H1 (cell line): ENCODE data around the gene PLEKHG1. TPM values are rescaled to one million over a fixed set of nuclear protein-coding genes. Genes with fewer than 3 reads are reported as not detected.

Experiments used
- CTCF ChIA-PET: fragments of 300-600 bp; sonication (Branson Sonifier 250); formaldehyde crosslinking; loops from one replicate; lab custom pipeline; 2021; ENCODE audit not compliant: partially characterized antibody; lab: Charles Lee
- POLR2A ChIA-PET: fragments of 300-600 bp; sonication (Branson Sonifier 250); formaldehyde crosslinking; loops from one replicate; lab custom pipeline; 2021; ENCODE audit warnings: inconsistent platforms; ENCODE audit not compliant: partially characterized antibody; lab: Charles Lee
- DNase-seq, 2 experiments: peaks; one replicate each; pipeline versions ENCODE4 v3.0.0 to v3.0.0-alpha.2; 2010 to 2022; ENCODE audit warnings: low spot score in 2 of 2, low read depth in 1 of 2, mixed read lengths in 1 of 2
- FAIRE-seq: peaks from 2 replicates; lab custom pipeline; 2011; peaks lifted over from hg19 to GRCh38; lab: Jason Lieb, UNC
- H2AFZ ChIP-seq: 2 replicates; pipeline ENCODE4 v1.8.1; 2012; ENCODE audit warnings: low read length, inconsistent platforms
- H2AK5ac ChIP-seq: 2 replicates; pipeline ENCODE4 v1.6.1; 2013; ENCODE audit warnings: low read depth, low read length
- H2BK120ac ChIP-seq: replicated peaks from 2 replicates; pipeline ENCODE3; 2013; ENCODE audit warnings: low read depth, low read length, inconsistent platforms
- H2BK12ac ChIP-seq: 2 replicates; pipeline ENCODE4 v1.6.1; 2013; ENCODE audit warnings: low read depth, low read length
- H2BK15ac ChIP-seq: 2 replicates; pipeline ENCODE4 v1.6.1; 2013; ENCODE audit warnings: low read length
- H2BK20ac ChIP-seq: 2 replicates; pipeline ENCODE4 v1.6.1; 2013; ENCODE audit warnings: low read length
- H2BK5ac ChIP-seq: 2 replicates; pipeline ENCODE4 v1.6.1; 2013; ENCODE audit warnings: low read depth, low read length
- H3K14ac ChIP-seq: 2 replicates; pipeline ENCODE4 v1.6.1; 2013; ENCODE audit warnings: inconsistent platforms; ENCODE audit not compliant: insufficient read length
- H3K18ac ChIP-seq: 2 replicates; pipeline ENCODE4 v1.6.1; 2013; ENCODE audit warnings: low read length; ENCODE audit errors: extremely low read depth
- H3K23ac ChIP-seq: 2 replicates; pipeline ENCODE4 v1.6.1; 2013; ENCODE audit warnings: inconsistent platforms; ENCODE audit not compliant: insufficient read length
- H3K23me2 ChIP-seq: 2 replicates; pipeline ENCODE4 v1.6.1; 2013; ENCODE audit warnings: low read depth, low read length
- H3K27ac ChIP-seq: 2 replicates; pipeline ENCODE4 v1.6.1; 2011; ENCODE audit warnings: low read depth, low read length, inconsistent platforms
- H3K27me3 ChIP-seq, 4 experiments: replicated peaks in 1 of 4; 1 replicate in 1 of 4; 2 replicates in 3 of 4; pipeline versions ENCODE4 v1.6.1 to v1.8.1; 2011 to 2013; ENCODE audit warnings: low read length in 3 of 4, mild to moderate bottlenecking in 3 of 4, inconsistent platforms in 2 of 4, mixed read lengths in 2 of 4, moderate library complexity in 1 of 4; ENCODE audit not compliant: control insufficient read depth in 3 of 4, insufficient read depth in 3 of 4; ENCODE audit errors: extremely low read depth in 1 of 4
- H3K36me3 ChIP-seq, 4 experiments: 2 replicates each; pipeline versions ENCODE4 v1.6.1 to v1.8.1; 2011 to 2013; ENCODE audit warnings: mild to moderate bottlenecking in 4 of 4, low read length in 3 of 4, moderate library complexity in 2 of 4, control low read depth in 1 of 4, inconsistent platforms in 1 of 4; ENCODE audit not compliant: insufficient read depth in 4 of 4, control insufficient read depth in 2 of 4
- H3K4ac ChIP-seq: replicated peaks from 2 replicates; pipeline ENCODE3; 2013; ENCODE audit warnings: low read length, low read depth, mixed read lengths, inconsistent platforms; ENCODE audit not compliant: insufficient read length
- H3K4me1 ChIP-seq, 4 experiments: replicated peaks in 1 of 4; 1 replicate in 1 of 4; 2 replicates in 3 of 4; pipeline versions ENCODE4 v1.6.1 to v1.8.1; 2011 to 2013; ENCODE audit warnings: low read length in 3 of 4, inconsistent platforms in 2 of 4, mixed read lengths in 1 of 4; ENCODE audit not compliant: insufficient read depth in 4 of 4, control insufficient read depth in 3 of 4
- H3K4me2 ChIP-seq, 2 experiments: 2 replicates each; pipeline versions ENCODE4 v1.6.1 to v1.8.1; 2011 to 2013; ENCODE audit warnings: low read depth in 2 of 2, low read length in 2 of 2, control low read depth in 1 of 2, inconsistent platforms in 1 of 2, mild to moderate bottlenecking in 1 of 2; ENCODE audit not compliant: insufficient read depth in 1 of 2
- H3K4me3 ChIP-seq, 4 experiments: fragments of 200-600, 300-600 bp in 1 of 4; sonication (generic), shearing (Covaris generic), sonication (Bioruptor Twin) in 1 of 4; 2 replicates each; pipeline versions ENCODE4 v1.5.1 to v1.8.1; 2011 to 2016; ENCODE audit warnings: low read length in 4 of 4, low read depth in 3 of 4, control low read depth in 2 of 4, inconsistent platforms in 2 of 4, mild to moderate bottlenecking in 2 of 4, mixed read lengths in 1 of 4, moderate library complexity in 1 of 4; ENCODE audit not compliant: insufficient read depth in 2 of 4; ENCODE audit errors: extremely low read depth in 1 of 4
- H3K56ac ChIP-seq: replicated peaks from 2 replicates; pipeline ENCODE3; 2013; ENCODE audit warnings: low read depth, mild to moderate bottlenecking, mixed read lengths, low read length, inconsistent platforms; ENCODE audit not compliant: insufficient read length
- H3K79me1 ChIP-seq: 2 replicates; pipeline ENCODE4 v1.6.1; 2013; ENCODE audit warnings: low read depth, low read length, control low read depth
- H3K79me2 ChIP-seq, 2 experiments: 2 replicates each; pipeline versions ENCODE4 v1.6.1 to v1.8.1; 2012 to 2013; ENCODE audit warnings: low read length in 2 of 2, mild to moderate bottlenecking in 2 of 2, inconsistent platforms in 1 of 2; ENCODE audit not compliant: insufficient read depth in 2 of 2, control insufficient read depth in 1 of 2
- H3K9ac ChIP-seq, 4 experiments: replicated peaks in 1 of 4; 1 replicate in 1 of 4; 2 replicates in 3 of 4; pipeline versions ENCODE4 v1.6.1 to v1.8.1; 2011 to 2013; ENCODE audit warnings: low read depth in 3 of 4, low read length in 3 of 4, control low read depth in 2 of 4, mild to moderate bottlenecking in 2 of 4, moderate library complexity in 2 of 4, inconsistent platforms in 1 of 4; ENCODE audit errors: extremely low read depth in 1 of 4
- H3K9me3 ChIP-seq, 2 experiments: 2 replicates each; pipeline versions ENCODE4 v1.6.1 to v1.8.1; 2012 to 2013; ENCODE audit warnings: mild to moderate bottlenecking in 2 of 2, moderate library complexity in 2 of 2, control low read depth in 1 of 2, inconsistent platforms in 1 of 2, low read depth in 1 of 2, low read length in 1 of 2, mixed read lengths in 1 of 2; ENCODE audit not compliant: insufficient read depth in 2 of 2
- H4K20me1 ChIP-seq, 2 experiments: replicated peaks in 1 of 2; 2 replicates each; pipeline versions ENCODE3 to v1.8.1; 2011 to 2013; ENCODE audit warnings: inconsistent platforms in 2 of 2, low read length in 2 of 2, mild to moderate bottlenecking in 1 of 2; ENCODE audit not compliant: insufficient read depth in 2 of 2, control insufficient read depth in 1 of 2
- H4K5ac ChIP-seq: 2 replicates; pipeline ENCODE4 v1.6.1; 2013; ENCODE audit warnings: low read length, low read depth, mixed read lengths, inconsistent platforms; ENCODE audit not compliant: insufficient read length
- H4K8ac ChIP-seq: 2 replicates; pipeline ENCODE4 v1.8.0; 2013; ENCODE audit warnings: mild to moderate bottlenecking, moderate library complexity, low read length, inconsistent platforms; ENCODE audit not compliant: insufficient read depth; ENCODE audit errors: extremely low read depth
- H4K91ac ChIP-seq: replicated peaks from 2 replicates; pipeline ENCODE3; 2013; ENCODE audit warnings: low read length, mixed read lengths, inconsistent platforms; ENCODE audit not compliant: insufficient read length
- BCL11A ChIP-seq, 2 experiments: IDR thresholded peaks; one replicate each; pipeline ENCODE4 v1.6.1; 2011; ENCODE audit warnings: low read depth in 2 of 2, low read length in 2 of 2, mild to moderate bottlenecking in 2 of 2
- CBX5 ChIP-seq: fragments of 300-800, 300-1000 bp; sonication (generic); IDR thresholded peaks from 2 replicates; pipeline ENCODE4 v1.7.1; 2016; ENCODE audit warnings: antibody characterized with exemption, low read length, low read depth
- GTF2F1 ChIP-seq: IDR thresholded peaks from 2 replicates; pipeline ENCODE4 v1.6.1; 2012; ENCODE audit warnings: low read depth, low read length, improper control_type of control experiment, borderline replicate concordance
- MAFK ChIP-seq: IDR thresholded peaks from 2 replicates; pipeline ENCODE4 v1.6.1; 2012; ENCODE audit warnings: low read depth, mild to moderate bottlenecking, improper control_type of control experiment, low read length
- RAD21 ChIP-seq, 2 experiments: IDR thresholded peaks in 1 of 2; conservative IDR thresholded peaks in 1 of 2; 2 replicates each; pipeline ENCODE4 v1.6.1; 2011; ENCODE audit warnings: low read depth in 2 of 2, low read length in 2 of 2, improper control_type of control experiment in 1 of 2, inconsistent platforms in 1 of 2, mild to moderate bottlenecking in 1 of 2, moderate library complexity in 1 of 2
- RNF2 ChIP-seq: fragments of 200-900, 300-1000 bp; sonication (generic); IDR thresholded peaks from 2 replicates; pipeline ENCODE4 v1.7.1; 2016; ENCODE audit warnings: borderline replicate concordance, low read depth, mild to moderate bottlenecking, antibody characterized with exemption, low read length; ENCODE audit not compliant: poor library complexity, severe bottlenecking; ENCODE audit errors: missing control alignments
- TBP ChIP-seq: IDR thresholded peaks from 2 replicates; pipeline ENCODE4 v1.6.1; 2011; ENCODE audit warnings: low read depth, low read length, improper control_type of control experiment
- TCF12 ChIP-seq: IDR thresholded peaks from 2 replicates; pipeline ENCODE4 v1.6.1; 2011; ENCODE audit warnings: low read depth, mild to moderate bottlenecking, low read length
- WGBS, 2 experiments: shearing (Covaris generic) in 1 of 2; methylation state at CpG; one replicate each; pipeline versions ENCODE4 v1.1.6 to v1.1.7; 2013 to 2015; ENCODE audit warnings: low lambda C conversion rate in 2 of 2, mixed read lengths in 2 of 2, inconsistent platforms in 1 of 2, low coverage in 1 of 2, missing lambda C conversion rate in 1 of 2; ENCODE audit not compliant: insufficient replicate concordance in 2 of 2, insufficient coverage in 1 of 2, insufficient read length in 1 of 2; ENCODE audit errors: extremely low coverage in 1 of 2, missing lambda C conversion rate in 1 of 2; 5-methylcytosine and 5-hydroxymethylcytosine counted together
- long read RNA-seq, 2 experiments: library from RNA in 1 of 2; library from capped mRNA in 1 of 2; stranded (forward); transcript quantifications; one replicate each; pipeline ENCODE4 v2.0.0, GENCODE V29; 2021; ENCODE audit warnings: inconsistent platforms in 1 of 2
- polyA minus RNA-seq, 3 experiments: library from RNA; depleted of rRNA, polyadenylated mRNA; stranded (reverse); fragments of >200 nt; gene quantifications; 1 replicate in 2 of 3; 2 replicates in 1 of 3; pipeline ENCODE4 v1.2.3, GENCODE V29; 2011
- polyA plus RNA-seq, 7 experiments: library from polyadenylated mRNA; depleted of rRNA in 3 of 7; stranded (reverse) in 5 of 7; unstranded in 2 of 7; fragments of >200 nt in 5 of 7; fragments of 200-250 nt in 2 of 7; gene quantifications; 1 replicate in 5 of 7; 2 replicates in 1 of 7; 4 replicates in 1 of 7; pipeline versions ENCODE4 v1.2.1 to v1.2.3, GENCODE V29; 2011 to 2013; ENCODE audit warnings: missing spikeins in 2 of 7, mixed read lengths in 2 of 7
- total RNA-seq: library from RNA; stranded (reverse); fragmentation: NEBNext Ultra II Directional; extraction: Animal tissue kit (Norgen Biotek cat#: 25700); gene quantifications from 2 replicates; pipeline ENCODE4 v1.2.1, GENCODE V29; 2021

The PLEKHG1 gene
- total RNA-seq, result 1.6 and 2.2 TPM in 2 replicates
- polyA plus RNA-seq (2011; rRNA removed), result 0.94 and 0.97 TPM in 2 replicates
- 1.6 TPM for polyA plus RNA-seq (2011; cell fraction: cytosol; rRNA removed)
- polyA plus RNA-seq (2011; cell fraction: nucleus; rRNA removed), result 1.5 TPM
- 0.73 to 1.2 TPM (median 0.90 TPM) in 4 replicates for polyA plus RNA-seq (2012, experiment 1 of 2)
- 0.13 TPM for polyA plus RNA-seq (2012, experiment 2 of 2)
- polyA plus RNA-seq (2013, experiment 1 of 2), result 0.71 TPM
- 0.52 TPM for polyA plus RNA-seq (2013, experiment 2 of 2)
- 5.8 and 6.6 TPM in 2 replicates for polyA minus RNA-seq (2011; rRNA and poly(A)+ RNA removed)
- 3.4 TPM for polyA minus RNA-seq (2011; cell fraction: cytosol; rRNA and poly(A)+ RNA removed)
- 9.1 TPM for polyA minus RNA-seq (2011; cell fraction: nucleus; rRNA and poly(A)+ RNA removed)
- long read RNA-seq, experiment 1, partial matches to known transcripts, result 0 of 1 reads
- long read RNA-seq, experiment 1, other reads (novel, unspliced or antisense), result 1 of 1 reads
- long read RNA-seq, experiment 2, result 0 reads

DNA sequence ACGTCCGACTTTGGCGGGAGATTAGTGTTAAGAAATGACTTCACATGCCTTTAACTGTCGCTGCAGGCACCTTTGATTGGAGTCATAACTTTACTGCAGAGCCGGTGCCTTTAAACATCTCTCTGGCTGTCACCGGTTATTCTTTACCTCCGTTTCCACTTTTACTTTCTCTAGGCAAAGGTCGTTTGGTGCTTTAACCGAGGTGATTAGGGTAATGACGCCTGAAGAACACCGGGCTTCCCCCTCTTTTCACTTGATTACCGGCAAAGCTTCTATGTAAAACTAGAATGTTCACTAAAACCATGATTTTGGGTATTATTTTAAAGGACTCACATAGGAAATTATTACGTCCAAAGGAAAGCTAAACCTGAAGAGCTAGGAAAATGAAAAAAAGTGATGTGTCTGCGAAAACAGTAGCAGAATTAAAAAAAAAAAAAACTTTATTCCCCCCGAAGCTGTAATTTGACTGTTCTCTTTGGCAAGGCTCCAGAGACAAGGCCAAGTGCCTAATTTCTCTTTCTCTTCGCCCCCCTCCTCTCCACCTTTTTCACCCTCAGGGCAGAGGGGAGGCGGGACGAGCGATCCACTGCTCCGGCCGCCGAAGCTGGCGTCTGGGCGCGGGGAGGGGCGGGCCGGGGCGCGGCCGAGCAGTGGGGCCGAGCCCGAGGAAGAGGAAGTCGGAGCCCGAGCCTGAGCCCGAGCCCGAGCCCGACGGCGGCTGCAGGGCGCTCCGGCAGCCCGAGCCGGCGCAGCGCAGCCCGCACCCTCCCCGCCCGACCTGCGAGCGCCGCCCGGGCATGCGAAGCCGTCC lies at the start of gene PLEKHG1:
Gene PLEKHG1, plus strand, starts transcription at position 687 of the 811 bp plus-strand sequence. CDS start 133,797 bp downstream, outside the sequence.
- Histone ChIP-seq H3K9ac (peak within 1 kb of the TSS in 3 of 4 experiments; percentile 44 to 50 (median 46); a peak in 5 of 7 replicates), H4K8ac (peak within 1 kb of the TSS; percentile 59), H4K20me1 (no peaks in the 10 kb centered on the region), H2BK120ac (no peak within 1 kb of the TSS), H3K4me1 (peaks cover 0 to 2% (median 0%) of the 10 kb centered on the region in 4 experiments; a peak in 2 of 7 replicates), H3K14ac (no peak within 1 kb of the TSS), H3K27ac (no peak within 1 kb of the TSS), H3K4me2 (peak within 1 kb of the TSS; percentile 48 to 74), H3K9me3 (no peaks in the 10 kb centered on the region), H3K23me2 (peaks cover 5% of the 10 kb centered on the region), H2BK15ac (no peak within 1 kb of the TSS), H3K27me3 (peaks cover 15 to 41% (median 28%) of the 10 kb centered on the region in 4 experiments), H2BK20ac (no peak within 1 kb of the TSS), H2BK12ac (no peak within 1 kb of the TSS), H3K56ac (no peak within 1 kb of the TSS), H2BK5ac (no peak within 1 kb of the TSS), H4K5ac (no peak within 1 kb of the TSS), H3K36me3 (no peaks in the 10 kb centered on the region), H3K18ac (0 out of 2 replicates have a peak within 1 kb of the TSS, but pooled peaks have one; percentile 5), H2AK5ac (no peak within 1 kb of the TSS), H2AFZ (peak within 1 kb of the TSS; percentile 0; the same call in 1 of the 2 replicates), H3K79me2 (no peaks in the 10 kb centered on the region), H3K4ac (no peak within 1 kb of the TSS), H3K23ac (no peak within 1 kb of the TSS), H3K79me1 (no peaks in the 10 kb centered on the region), H3K4me3 (peak within 1 kb of the TSS; percentile 56 to 83 (median 65)), H4K91ac (no peak within 1 kb of the TSS)
- POLR2A ChIA-PET, result no interaction called here
- WGBS, 2 experiments, result 47% methylated on average over 15 of the region's 54 CpGs; no CpG with 5 or more reads in 1 of the 2 experiments
- FAIRE-seq (no peak), DNase-seq (peak; percentile 25 to 80)
- CTCF ChIA-PET, result interaction anchor here (0.7 to 2.9 kb wide), 7 partner anchors 7 to 243 kb away, joined by 3 to 11 read pairs (median 3); no protein-coding TSS in a partner anchor
- no peak for TF ChIP-seq RNF2
- TF ChIP-seq RAD21 (IDR thresholded peaks at IDR 0.05 in 1 of 2, conservative IDR thresholded peaks at IDR 0.05 in 1 of 2; ENCODE audit: low read depth in 2 of 2, low read length in 2 of 2), result 0 out of 4 replicates have a peak, but pooled peaks of 1 of the 2 experiments have one; percentile 1
- no peak for TF ChIP-seq TCF12
- no peak for TF ChIP-seq MAFK
- TF ChIP-seq CBX5, result no peak
- peak; percentile 57; the same call in 1 of the 2 replicates for TF ChIP-seq TBP
- no peak for TF ChIP-seq BCL11A (IDR thresholded peaks at IDR 0.05; ENCODE audit: low read depth in 2 of 2, low read length in 2 of 2)
- TF ChIP-seq GTF2F1, result no peak
